ENCODE measurements around the gene FMN2.

The FMN2 gene

GRCh38 chr1:240341365-240342250, 249.9 kb downstream of the FMN2 start:
- no peak overlapping the region for H3K27ac ChIP-seq (ENCODE audit: low read depth, low read length)

GRCh38 chr1:240342251-240342625, 250.6 kb downstream of the FMN2 start:
- Histone ChIP-seq H2BK5ac (ENCODE audit: low read length) (no peak overlapping the region), H3K4me3 (ENCODE audit: low read length) (no peak overlapping the region), H3K4ac (ENCODE audit: low read depth, low read length) (no peak overlapping the region)

More at GRCh38 chr1:240341365-240342250, 249.9 kb downstream of the FMN2 start:
- no peak overlapping the region for H3K18ac ChIP-seq (ENCODE audit: low read length)
- H2BK120ac ChIP-seq (ENCODE audit: low read depth, low read length), result no peak overlapping the region
- no peak overlapping the region for H3K4ac ChIP-seq (ENCODE audit: low read depth, low read length)
- H3K4me1 ChIP-seq (ENCODE audit: control insufficient read depth, low read depth, low read length), result no peaks in the 10 kb centered on the region
- no peak overlapping the region for H4K8ac ChIP-seq (ENCODE audit: low read depth, low read length)
- no CpG with 5 or more reads among the region's 6 CpGs for WGBS (ENCODE audit: extremely low coverage, insufficient coverage, low lambda C conversion rate)
- no peaks in the 10 kb centered on the region for H3K79me2 ChIP-seq (ENCODE audit: control insufficient read depth, insufficient read depth, low read length)
- no peak overlapping the region for H3K4me3 ChIP-seq (ENCODE audit: low read length)
- no peak overlapping the region for H3K56ac ChIP-seq (ENCODE audit: low read length)
- H4K5ac ChIP-seq (ENCODE audit: low read length), result no peak overlapping the region
- no peak overlapping the region for H3K23ac ChIP-seq (ENCODE audit: low read length)
- no peaks in the 10 kb centered on the region for H3K79me1 ChIP-seq (ENCODE audit: low read length)
- H3K4me2 ChIP-seq (ENCODE audit: low read length), result no peak overlapping the region
- no peak overlapping the region for H2BK5ac ChIP-seq (ENCODE audit: low read length)
- no peak overlapping the region for H2BK15ac ChIP-seq (replicated peaks; ENCODE audit: low read depth)
- peak; percentile 8 for DNase-seq
- no peaks in the 10 kb centered on the region for H3K27me3 ChIP-seq (ENCODE audit: insufficient read depth, low read length, poor library complexity)
- H2AK5ac ChIP-seq (ENCODE audit: low read length), result no peak overlapping the region
- H3K9ac ChIP-seq (ENCODE audit: low read length), result no peak overlapping the region
- H3K36me3 ChIP-seq (ENCODE audit: control insufficient read depth, insufficient read depth, low read length), result no peaks in the 10 kb centered on the region

GRCh38 chr1:240343045-240343444, 251.4 kb downstream of the FMN2 start:
- Histone ChIP-seq H3K9ac (ENCODE audit: low read length) (no peak overlapping the region), H2AK5ac (ENCODE audit: low read length) (no peak overlapping the region), H3K56ac (ENCODE audit: low read length) (no peak overlapping the region), H3K4me3 (ENCODE audit: low read length) (no peak overlapping the region), H3K4me1 (ENCODE audit: control insufficient read depth, low read depth, low read length) (no peaks in the 10 kb centered on the region), H2BK15ac (replicated peaks; ENCODE audit: low read depth) (no peak overlapping the region), H3K18ac (ENCODE audit: low read length) (no peak overlapping the region), H4K8ac (ENCODE audit: low read depth, low read length) (no peak overlapping the region), H3K36me3 (ENCODE audit: control insufficient read depth, insufficient read depth, low read length) (no peaks in the 10 kb centered on the region), H3K4ac (ENCODE audit: low read depth, low read length) (no peak overlapping the region), H3K79me2 (ENCODE audit: control insufficient read depth, insufficient read depth, low read length) (no peaks in the 10 kb centered on the region), H3K27ac (ENCODE audit: low read depth, low read length) (no peak overlapping the region), H3K27me3 (ENCODE audit: insufficient read depth, low read length, poor library complexity) (no peaks in the 10 kb centered on the region), H2BK120ac (ENCODE audit: low read depth, low read length) (no peak overlapping the region), H4K5ac (ENCODE audit: low read length) (no peak overlapping the region), H2BK5ac (ENCODE audit: low read length) (no peak overlapping the region), H3K23ac (ENCODE audit: low read length) (no peak overlapping the region), H3K4me2 (ENCODE audit: low read length) (no peak overlapping the region), H3K79me1 (ENCODE audit: low read length) (no peaks in the 10 kb centered on the region)
- WGBS (ENCODE audit: extremely low coverage, insufficient coverage, low lambda C conversion rate), result no CpG with 5 or more reads among the region's 2 CpGs
- no peak for DNase-seq

More at GRCh38 chr1:240342251-240342625, 250.6 kb downstream of the FMN2 start:
- H4K5ac ChIP-seq (ENCODE audit: low read length), result no peak overlapping the region
- no peak overlapping the region for H2BK15ac ChIP-seq (replicated peaks; ENCODE audit: low read depth)
- H3K79me2 ChIP-seq (ENCODE audit: control insufficient read depth, insufficient read depth, low read length), result no peaks in the 10 kb centered on the region
- H3K9ac ChIP-seq (ENCODE audit: low read length), result no peak overlapping the region
- no peak overlapping the region for H3K23ac ChIP-seq (ENCODE audit: low read length)
- WGBS (ENCODE audit: extremely low coverage, insufficient coverage, low lambda C conversion rate), result no CpG with 5 or more reads among the region's 3 CpGs
- no peak overlapping the region for H3K18ac ChIP-seq (ENCODE audit: low read length)
- H2AK5ac ChIP-seq (ENCODE audit: low read length), result no peak overlapping the region
- no peak overlapping the region for H3K27ac ChIP-seq (ENCODE audit: low read depth, low read length)
- no peak overlapping the region for H2BK120ac ChIP-seq (ENCODE audit: low read depth, low read length)
- H3K4me1 ChIP-seq (ENCODE audit: control insufficient read depth, low read depth, low read length), result no peaks in the 10 kb centered on the region
- no peak overlapping the region for H3K56ac ChIP-seq (ENCODE audit: low read length)
- H3K36me3 ChIP-seq (ENCODE audit: control insufficient read depth, insufficient read depth, low read length), result no peaks in the 10 kb centered on the region
- DNase-seq, result no peak
- no peak overlapping the region for H3K4me2 ChIP-seq (ENCODE audit: low read length)
- no peaks in the 10 kb centered on the region for H3K27me3 ChIP-seq (ENCODE audit: insufficient read depth, low read length, poor library complexity)
- no peak overlapping the region for H4K8ac ChIP-seq (ENCODE audit: low read depth, low read length)
- H3K79me1 ChIP-seq (ENCODE audit: low read length), result no peaks in the 10 kb centered on the region

- no peaks in the 10 kb centered on the region for H3K36me3 ChIP-seq (ENCODE audit: control insufficient read depth, insufficient read depth, low read length)
- H3K18ac ChIP-seq (ENCODE audit: low read length), result no peak overlapping the region
- H3K56ac ChIP-seq (ENCODE audit: low read length), result no peak overlapping the region
- H2AK5ac ChIP-seq (ENCODE audit: low read length), result no peak overlapping the region
- no peaks in the 10 kb centered on the region for H3K27me3 ChIP-seq (ENCODE audit: insufficient read depth, low read length, poor library complexity)
- no peak for DNase-seq
- H3K9ac ChIP-seq (ENCODE audit: low read length), result no peak overlapping the region
- H3K4me2 ChIP-seq (ENCODE audit: low read length), result no peak overlapping the region
- H2BK15ac ChIP-seq (replicated peaks; ENCODE audit: low read depth), result no peak overlapping the region
- H3K79me1 ChIP-seq (ENCODE audit: low read length), result no peaks in the 10 kb centered on the region
- H3K4ac ChIP-seq (ENCODE audit: low read depth, low read length), result no peak overlapping the region
- no peaks in the 10 kb centered on the region for H3K79me2 ChIP-seq (ENCODE audit: control insufficient read depth, insufficient read depth, low read length)
- no peak overlapping the region for H2BK5ac ChIP-seq (ENCODE audit: low read length)
- no peak overlapping the region for H4K8ac ChIP-seq (ENCODE audit: low read depth, low read length)
- no peak overlapping the region for H2BK120ac ChIP-seq (ENCODE audit: low read depth, low read length)
- H3K23ac ChIP-seq (ENCODE audit: low read length), result no peak overlapping the region
- H3K4me1 ChIP-seq (ENCODE audit: control insufficient read depth, low read depth, low read length), result no peaks in the 10 kb centered on the region
- H4K5ac ChIP-seq (ENCODE audit: low read length), result no peak overlapping the region
- no peak overlapping the region for H3K27ac ChIP-seq (ENCODE audit: low read depth, low read length)
- H3K4me3 ChIP-seq (ENCODE audit: low read length), result no peak overlapping the region
Observed at GRCh38 chr1:240343966-240344365, 252.3 kb downstream of the FMN2 start.

GRCh38 chr1:240344918-240345317, 253.2 kb downstream of the FMN2 start:
- H3K56ac ChIP-seq (ENCODE audit: low read length), result no peak overlapping the region
- no peak overlapping the region for H3K27ac ChIP-seq (ENCODE audit: low read depth, low read length)
- no peak overlapping the region for H4K8ac ChIP-seq (ENCODE audit: low read depth, low read length)
- no peaks in the 10 kb centered on the region for H3K79me1 ChIP-seq (ENCODE audit: low read length)
- no peak overlapping the region for H2BK120ac ChIP-seq (ENCODE audit: low read depth, low read length)
- H3K4ac ChIP-seq (ENCODE audit: low read depth, low read length), result no peak overlapping the region
- no peak overlapping the region for H3K4me2 ChIP-seq (ENCODE audit: low read length)
- DNase-seq, result no peak
- no peak overlapping the region for H3K18ac ChIP-seq (ENCODE audit: low read length)
- H3K27me3 ChIP-seq (ENCODE audit: insufficient read depth, low read length, poor library complexity), result no peaks in the 10 kb centered on the region
- H2BK15ac ChIP-seq (replicated peaks; ENCODE audit: low read depth), result no peak overlapping the region
- no peaks in the 10 kb centered on the region for H3K79me2 ChIP-seq (ENCODE audit: control insufficient read depth, insufficient read depth, low read length)
- H3K36me3 ChIP-seq (ENCODE audit: control insufficient read depth, insufficient read depth, low read length), result no peaks in the 10 kb centered on the region
- H3K4me1 ChIP-seq (ENCODE audit: control insufficient read depth, low read depth, low read length), result no peaks in the 10 kb centered on the region
- H2BK5ac ChIP-seq (ENCODE audit: low read length), result no peak overlapping the region
- H3K9ac ChIP-seq (ENCODE audit: low read length), result no peak overlapping the region
- no peak overlapping the region for H3K23ac ChIP-seq (ENCODE audit: low read length)
- no peak overlapping the region for H2AK5ac ChIP-seq (ENCODE audit: low read length)
- no peak overlapping the region for H3K4me3 ChIP-seq (ENCODE audit: low read length)
- H4K5ac ChIP-seq (ENCODE audit: low read length), result no peak overlapping the region

GRCh38 chr1:240349695-240350094, 258.0 kb downstream of the FMN2 start:
- WGBS (ENCODE audit: extremely low coverage, insufficient coverage, low lambda C conversion rate), result no CpG with 5 or more reads among the region's 2 CpGs
- no peaks in the 10 kb centered on the region for H3K36me3 ChIP-seq (ENCODE audit: control insufficient read depth, insufficient read depth, low read length)

More at GRCh38 chr1:240349695-240350094, 258.0 kb downstream of the FMN2 start:
- Histone ChIP-seq H3K4me1 (ENCODE audit: control insufficient read depth, low read depth, low read length) (no peaks in the 10 kb centered on the region), H3K4ac (ENCODE audit: low read depth, low read length) (no peak overlapping the region), H3K79me2 (ENCODE audit: control insufficient read depth, insufficient read depth, low read length) (no peaks in the 10 kb centered on the region), H3K23ac (ENCODE audit: low read length) (no peak overlapping the region), H4K5ac (ENCODE audit: low read length) (no peak overlapping the region), H2BK120ac (ENCODE audit: low read depth, low read length) (no peak overlapping the region), H3K27ac (ENCODE audit: low read depth, low read length) (no peak overlapping the region), H3K18ac (ENCODE audit: low read length) (no peak overlapping the region), H2BK15ac (replicated peaks; ENCODE audit: low read depth) (no peak overlapping the region), H3K79me1 (ENCODE audit: low read length) (no peaks in the 10 kb centered on the region), H3K27me3 (ENCODE audit: insufficient read depth, low read length, poor library complexity) (no peaks in the 10 kb centered on the region), H3K56ac (ENCODE audit: low read length) (no peak overlapping the region), H3K4me2 (ENCODE audit: low read length) (no peak overlapping the region), H2AK5ac (ENCODE audit: low read length) (no peak overlapping the region), H4K8ac (ENCODE audit: low read depth, low read length) (no peak overlapping the region), H3K9ac (ENCODE audit: low read length) (no peak overlapping the region), H2BK5ac (ENCODE audit: low read length) (no peak overlapping the region), H3K4me3 (ENCODE audit: low read length) (no peak overlapping the region)
- DNase-seq, result no peak

Measured in mesendoderm (in vitro differentiated cells).